ENCODE results near the gene NQO1. TPM values are rescaled to one million over a fixed set of nuclear protein-coding genes. Genes with fewer than 3 reads are reported as not detected.

NQO1 gene
- total and polyA plus RNA-seq, 3 donors from 2014 or later = 6.6 to 13.5 (median 10.1) TPM

DNA sequence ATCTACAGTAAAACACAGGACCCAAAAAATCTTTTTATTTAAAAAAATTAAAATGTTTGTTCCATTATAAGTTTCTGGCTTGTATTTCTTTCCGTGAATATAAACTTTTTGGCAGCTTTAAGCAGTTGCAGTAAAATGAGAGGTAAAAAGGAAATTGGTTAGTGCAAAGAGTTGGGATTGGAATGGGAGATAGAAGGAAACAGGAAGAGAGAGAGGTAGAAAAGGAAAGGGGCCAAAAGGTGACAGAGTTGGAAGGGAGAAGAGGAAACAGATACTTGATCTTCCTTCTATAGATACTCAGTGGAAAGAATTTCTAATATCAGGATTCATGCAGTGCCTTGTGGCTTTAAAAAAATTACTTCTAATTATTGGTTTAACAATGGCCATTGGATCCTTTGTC lies 63.5 kb downstream of the NQO1 start:
- H3K9me3 ChIP-seq = no peaks in the 10 kb centered on the region
- 80 to 88% methylated on average over 1 of the region's 1 CpG for whole genome bisulfite sequencing, 2 donors
- H3K27me3 ChIP-seq = no peaks in the 10 kb centered on the region
- no peaks in the 10 kb centered on the region for H3K4me1 ChIP-seq
- H3K27ac ChIP-seq = no peak overlapping the region
- H3K36me3 ChIP-seq (ENCODE audit: low read depth, missing control alignments) = no peaks in the 10 kb centered on the region
- intact Hi-C loops (cut with DNase I; ENCODE audit: low total_unique reads) = no loop called here
- no peak for DNase-seq
- H3K4me3 ChIP-seq = no peak overlapping the region
- no peak for TF ChIP-seq POLR2A (IDR thresholded peaks at IDR 0.05)
- TF ChIP-seq, protein P1, sequence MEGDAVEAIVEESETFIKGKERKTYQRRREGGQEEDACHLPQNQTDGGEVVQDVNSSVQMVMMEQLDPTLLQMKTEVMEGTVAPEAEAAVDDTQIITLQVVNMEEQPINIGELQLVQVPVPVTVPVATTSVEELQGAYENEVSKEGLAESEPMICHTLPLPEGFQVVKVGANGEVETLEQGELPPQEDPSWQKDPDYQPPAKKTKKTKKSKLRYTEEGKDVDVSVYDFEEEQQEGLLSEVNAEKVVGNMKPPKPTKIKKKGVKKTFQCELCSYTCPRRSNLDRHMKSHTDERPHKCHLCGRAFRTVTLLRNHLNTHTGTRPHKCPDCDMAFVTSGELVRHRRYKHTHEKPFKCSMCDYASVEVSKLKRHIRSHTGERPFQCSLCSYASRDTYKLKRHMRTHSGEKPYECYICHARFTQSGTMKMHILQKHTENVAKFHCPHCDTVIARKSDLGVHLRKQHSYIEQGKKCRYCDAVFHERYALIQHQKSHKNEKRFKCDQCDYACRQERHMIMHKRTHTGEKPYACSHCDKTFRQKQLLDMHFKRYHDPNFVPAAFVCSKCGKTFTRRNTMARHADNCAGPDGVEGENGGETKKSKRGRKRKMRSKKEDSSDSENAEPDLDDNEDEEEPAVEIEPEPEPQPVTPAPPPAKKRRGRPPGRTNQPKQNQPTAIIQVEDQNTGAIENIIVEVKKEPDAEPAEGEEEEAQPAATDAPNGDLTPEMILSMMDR (IDR thresholded peaks at IDR 0.05) = no peak

DNA sequence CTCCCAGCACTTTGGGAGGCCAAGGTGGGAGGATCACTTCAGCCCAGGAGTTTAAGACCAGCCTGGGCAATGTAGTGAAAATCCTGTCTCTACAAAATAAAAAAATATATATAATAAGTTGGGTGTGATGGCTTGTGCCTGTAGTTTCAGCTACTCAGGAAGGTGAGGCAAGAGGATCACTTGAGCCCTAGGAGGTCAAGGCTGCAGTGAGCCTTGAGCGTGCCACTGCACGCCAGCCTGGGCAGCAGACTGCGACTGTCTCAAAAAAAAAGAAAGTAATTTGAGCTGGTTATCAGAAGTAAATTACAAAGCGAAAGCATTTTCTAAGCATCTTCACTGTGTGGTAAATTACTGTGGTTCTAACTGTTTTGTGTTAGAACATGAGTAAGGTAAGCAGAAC lies 66.2 kb downstream of the NQO1 start:
- intact Hi-C loops (cut with DNase I; ENCODE audit: low total_unique reads) = no loop called here
- Histone ChIP-seq H3K4me3 (no peak overlapping the region), H3K4me1 (no peaks in the 10 kb centered on the region), H3K36me3 (ENCODE audit: low read depth, missing control alignments) (no peaks in the 10 kb centered on the region), H3K9me3 (no peaks in the 10 kb centered on the region), H3K27ac (no peak overlapping the region), H3K27me3 (no peaks in the 10 kb centered on the region)
- DNase-seq = no peak
- TF ChIP-seq, protein P1 (IDR thresholded peaks at IDR 0.05) = no peak
- TF ChIP-seq POLR2A (IDR thresholded peaks at IDR 0.05) = no peak
- 79 to 89% methylated on average over 4 of the region's 4 CpGs for WGBS, 2 donors

Other genes with a start within 250 kb of the NQO1 start
- 100 to 1,000 TPM in 1 of 2 donors, 10 to 100 TPM in 1; 72.4 to 101 TPM for gene NFAT5, start 160.6 kb downstream of the NQO1 start, total RNA-seq
- 20.5 TPM for gene NFAT5, start 160.6 kb downstream of the NQO1 start, polyA plus RNA-seq (ENCODE audit: insufficient read depth, low read depth, low replicate concordance)
- 10 to 100 TPM; 29.5 to 42.6 TPM for gene NOB1, start 28.4 kb upstream of the NQO1 start, total RNA-seq
- 34.6 TPM for gene NOB1, start 28.4 kb upstream of the NQO1 start, polyA plus RNA-seq (ENCODE audit: insufficient read depth, low read depth, low replicate concordance)
- gene WWP2, start 35.8 kb upstream of the NQO1 start, total RNA-seq = 10 to 100 TPM; 57.6 to 60.6 TPM
- 46.4 TPM for gene WWP2, start 35.8 kb upstream of the NQO1 start, polyA plus RNA-seq (ENCODE audit: insufficient read depth, low read depth, low replicate concordance)
- 10 to 100 TPM; 12.6 to 15.7 TPM for gene CLEC18A, start 224.8 kb upstream of the NQO1 start, total RNA-seq
- gene CLEC18A, start 224.8 kb upstream of the NQO1 start, polyA plus RNA-seq (ENCODE audit: insufficient read depth, low read depth, low replicate concordance) = 10.0 TPM

Measured in testis (tissue), 3 donors.